Fibroblast of skin of left biceps (primary cell): ENCODE measurements around the gene ASTN2.

ENCODE experiments used
- DNase-seq, 2 experiments: peaks; one replicate each; pipeline ENCODE4 v3.0.0-alpha.2; 2013; ENCODE audit warnings: low read depth in 2 of 2

Gene ASTN2

DNA sequence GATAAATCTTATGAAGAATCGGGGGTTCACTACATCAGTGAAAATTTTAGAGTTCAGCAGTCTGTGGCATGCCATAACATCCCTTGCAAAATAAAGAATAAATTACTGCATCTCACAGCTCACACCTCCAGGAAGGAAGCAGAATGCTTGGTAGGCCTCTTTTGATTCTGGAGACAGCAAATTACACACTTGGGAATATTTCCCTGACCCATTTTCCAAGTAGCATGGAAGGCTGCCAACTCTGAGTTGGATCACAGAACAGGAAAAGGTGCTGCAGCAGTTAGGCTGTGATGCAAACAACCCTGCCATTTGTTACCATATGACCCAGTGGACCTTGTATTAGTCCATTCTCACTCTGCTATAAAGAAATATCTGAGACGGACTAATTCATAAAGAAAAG, 293.5 kb downstream of the ASTN2 start:
- DNase-seq, result no peak

DNA sequence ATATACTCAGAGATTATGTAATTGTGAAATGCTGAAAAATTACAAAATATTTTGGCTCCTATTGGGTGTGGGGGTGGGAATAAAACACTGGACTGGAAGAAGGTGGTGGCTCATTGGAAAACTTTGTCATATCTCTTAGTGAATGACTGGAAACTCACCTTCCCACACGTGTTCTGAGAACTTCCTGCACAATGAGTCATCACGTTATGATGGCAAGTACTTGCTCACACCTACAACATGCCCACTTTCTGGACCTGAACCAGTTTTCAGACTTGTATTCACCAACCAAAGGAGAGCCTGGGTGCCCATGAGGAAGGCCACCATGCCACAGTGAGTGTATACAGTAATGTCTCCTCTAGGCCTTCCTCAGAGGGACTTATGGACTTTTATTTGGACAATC, 294.8 kb downstream of the ASTN2 start:
- DNase-seq, result no peak

DNA sequence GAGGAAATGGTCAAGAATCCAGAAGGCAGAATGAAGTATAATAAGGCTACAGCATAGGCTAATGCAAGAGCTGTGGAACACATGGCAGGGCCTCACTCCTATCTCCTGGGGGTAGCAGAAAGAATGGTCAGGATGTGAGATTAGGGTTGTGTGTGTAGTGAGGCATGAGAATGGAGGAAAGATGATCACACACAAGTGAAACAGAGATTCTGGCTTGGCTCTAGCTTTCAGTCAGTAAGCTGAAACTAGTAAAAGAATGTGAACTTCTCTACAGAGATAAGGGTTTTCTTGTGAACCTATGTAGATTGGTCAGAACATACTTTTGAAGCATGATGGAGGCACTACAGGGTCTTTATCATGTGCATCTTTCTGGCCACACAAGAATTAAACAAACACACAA, 298.8 kb downstream of the ASTN2 start:
- DNase-seq, result no peak

DNA sequence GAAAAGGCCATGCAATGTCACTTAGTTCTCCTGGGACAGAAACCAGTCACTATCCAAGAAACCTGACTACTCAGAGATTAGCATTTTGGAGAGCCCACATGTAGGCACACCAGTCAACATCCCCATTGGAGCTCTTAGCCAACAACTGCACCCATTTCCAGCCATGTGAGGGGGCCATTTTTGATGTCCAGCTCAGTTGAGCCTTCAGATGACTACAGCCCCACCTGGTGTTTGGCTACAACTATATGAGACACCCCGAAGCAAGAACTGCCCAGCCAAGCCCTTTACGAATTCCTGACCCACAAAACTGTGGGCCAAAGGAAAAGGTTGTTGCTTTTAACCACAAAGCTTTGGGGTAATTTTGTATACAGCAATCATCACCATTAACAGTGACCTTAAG, 300.1 kb downstream of the ASTN2 start:
- no peak for DNase-seq

DNA sequence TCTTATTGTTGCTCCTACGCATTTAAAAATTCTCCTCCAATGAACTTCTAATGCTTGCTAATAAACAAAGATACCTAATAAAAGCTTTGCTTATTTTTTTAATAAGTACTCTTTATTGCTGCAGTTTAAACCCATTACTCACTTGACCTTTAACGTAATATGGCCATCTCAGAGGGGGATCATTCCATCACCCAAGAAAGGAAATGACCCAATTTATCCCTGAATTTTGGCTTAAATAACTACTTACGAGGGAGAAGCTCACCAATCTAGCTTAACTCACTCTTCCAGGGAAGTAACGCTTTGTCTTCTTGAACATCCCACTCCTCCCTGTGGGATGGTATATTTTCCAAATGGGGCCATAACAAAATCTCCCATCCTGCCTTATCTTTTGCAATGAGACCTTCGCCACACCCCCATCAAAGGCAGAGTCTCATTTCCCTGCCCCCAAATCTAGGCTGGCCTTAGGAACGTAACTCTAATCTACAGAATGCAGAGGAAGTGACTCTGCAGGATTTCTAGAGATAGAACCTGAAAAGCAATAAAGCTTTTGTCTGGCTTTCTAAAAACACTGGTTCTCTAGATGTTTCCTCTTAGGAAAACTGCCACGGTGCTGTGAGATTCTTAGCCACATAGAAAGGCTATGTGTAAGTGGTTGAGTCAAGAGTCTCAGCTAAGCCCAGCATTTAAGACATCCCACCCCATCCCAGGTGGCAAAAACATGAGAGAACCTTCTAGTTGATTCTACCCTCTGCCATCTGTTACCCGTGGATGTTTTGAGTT, 310.0 kb downstream of the ASTN2 start:
- no peak for DNase-seq

DNA sequence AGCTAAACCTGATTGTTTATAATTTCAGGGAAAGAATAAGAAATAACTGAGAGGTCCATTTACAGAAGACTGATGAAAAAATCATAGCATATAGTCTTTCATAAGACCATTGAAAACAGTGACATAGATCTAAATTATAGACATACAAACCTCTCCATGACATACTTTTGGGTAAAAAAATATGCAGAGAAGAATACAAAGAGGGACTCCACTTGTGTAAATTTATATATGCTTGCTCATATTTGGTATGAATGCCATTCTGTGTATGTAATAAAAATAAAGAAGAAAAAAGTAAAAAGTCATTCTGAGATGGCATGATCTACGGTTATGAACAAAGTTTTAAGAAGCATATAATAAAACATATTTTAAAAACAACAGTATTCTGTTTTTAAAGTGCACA, 310.7 kb downstream of the ASTN2 start:
- no peak for DNase-seq

DNA sequence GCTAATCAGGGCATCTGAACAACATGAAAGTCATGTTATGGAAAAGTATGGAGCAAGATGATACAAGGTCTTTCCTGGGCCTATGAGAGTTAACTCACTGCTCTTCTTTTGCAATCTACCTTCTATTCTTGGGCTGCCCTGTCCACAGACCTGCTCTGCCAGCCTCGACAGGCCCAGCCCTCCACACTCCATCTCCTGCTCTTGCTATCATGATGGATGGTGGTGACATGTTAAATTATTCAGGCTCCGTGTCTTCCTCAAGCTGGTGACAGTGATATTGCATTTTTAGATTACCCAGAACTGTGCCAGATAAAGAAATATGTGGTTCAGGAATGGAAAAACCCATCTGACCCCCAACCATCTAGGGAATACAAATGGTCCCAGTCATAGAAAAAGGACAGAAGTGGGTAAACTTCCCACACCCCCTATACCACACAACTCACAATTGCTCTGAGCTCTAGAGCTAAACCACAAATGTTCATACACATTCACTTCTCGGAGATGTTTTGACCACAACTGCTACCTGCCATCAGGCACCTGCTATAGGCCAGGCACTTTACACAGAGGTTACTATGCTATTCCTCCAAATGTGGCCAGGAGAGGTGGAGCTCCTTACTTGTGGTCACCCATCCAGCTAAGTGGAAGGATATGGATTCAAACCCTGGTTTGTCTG, 311.3 kb downstream of the ASTN2 start:
- DNase-seq, result no peak

DNA sequence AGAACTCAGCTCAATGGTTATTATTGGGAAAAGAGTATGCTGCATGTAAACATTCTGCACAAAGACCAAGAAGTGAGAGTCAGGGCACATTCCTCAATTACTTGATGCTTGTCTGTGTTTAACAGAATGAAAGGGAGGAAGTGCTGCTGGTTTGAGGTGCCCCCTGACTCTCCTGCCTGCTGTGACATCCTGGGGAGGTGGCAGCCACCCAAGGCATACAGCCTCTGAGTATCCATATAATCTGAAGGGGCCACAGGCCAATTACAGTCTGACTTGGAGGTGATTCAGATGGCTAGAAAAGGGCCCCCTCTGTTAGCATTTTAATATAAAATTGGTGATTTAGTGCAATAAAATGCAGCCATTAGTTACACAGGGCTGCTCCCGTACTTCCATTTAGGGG, 313.8 kb downstream of the ASTN2 start:
- no peak for DNase-seq

DNA sequence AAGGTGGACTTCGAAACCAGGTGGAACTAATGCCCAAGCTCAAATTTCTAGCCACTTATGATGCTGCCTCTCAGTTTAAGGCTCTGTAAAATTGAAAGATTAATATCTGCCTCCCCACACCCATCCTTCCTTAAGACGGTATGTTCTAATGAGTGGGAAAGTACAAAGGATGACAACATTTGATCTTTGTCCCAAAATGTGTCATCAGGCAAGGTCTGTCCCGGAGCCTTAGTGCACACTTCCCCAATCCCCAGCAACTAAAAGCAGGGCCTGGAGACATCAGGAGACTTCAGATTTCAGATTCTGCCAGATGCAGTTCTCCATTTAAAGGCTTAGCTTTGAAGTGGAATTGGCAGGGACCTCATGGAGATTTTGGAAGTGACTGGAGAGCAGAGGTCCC, 316.5 kb downstream of the ASTN2 start:
- no peak for DNase-seq

DNA sequence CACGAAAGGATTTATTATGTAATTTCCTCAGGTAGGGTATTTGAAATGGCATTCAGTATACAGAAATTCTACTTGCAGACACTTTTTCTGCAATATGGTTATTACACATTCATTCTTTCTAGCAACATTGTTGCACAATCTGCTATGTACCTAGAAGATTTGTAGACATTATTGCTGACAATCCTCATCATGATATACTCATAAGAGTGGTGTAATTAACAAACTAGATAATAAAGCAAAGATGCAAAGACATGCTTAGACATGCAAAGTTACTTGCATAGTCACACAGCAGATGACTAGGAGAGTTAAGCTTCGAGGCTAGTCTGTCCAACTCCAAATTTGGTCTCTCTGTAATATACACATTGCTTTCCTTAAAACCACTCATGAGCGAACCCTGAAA, 317.1 kb downstream of the ASTN2 start:
- no peak for DNase-seq

DNA sequence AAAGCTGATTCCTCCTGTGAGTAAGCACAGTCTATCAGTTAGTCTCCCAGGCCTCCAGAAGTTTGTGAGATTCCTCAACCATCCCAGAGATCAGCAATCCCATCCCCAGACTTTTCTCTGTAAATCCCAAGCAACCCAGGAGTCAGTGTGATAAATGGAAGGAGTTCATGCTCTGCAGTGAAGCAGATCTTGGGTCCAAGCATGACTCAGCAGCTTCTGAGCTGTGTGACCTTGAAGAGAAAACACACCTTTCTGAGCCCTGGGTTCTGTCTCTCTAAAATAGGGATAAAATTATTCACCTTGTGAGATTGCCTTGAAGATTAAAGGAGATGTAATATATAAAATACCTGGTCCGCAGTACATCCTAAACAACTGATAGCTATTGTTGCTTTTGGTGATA, 318.7 kb downstream of the ASTN2 start:
- DNase-seq, result no peak

DNA sequence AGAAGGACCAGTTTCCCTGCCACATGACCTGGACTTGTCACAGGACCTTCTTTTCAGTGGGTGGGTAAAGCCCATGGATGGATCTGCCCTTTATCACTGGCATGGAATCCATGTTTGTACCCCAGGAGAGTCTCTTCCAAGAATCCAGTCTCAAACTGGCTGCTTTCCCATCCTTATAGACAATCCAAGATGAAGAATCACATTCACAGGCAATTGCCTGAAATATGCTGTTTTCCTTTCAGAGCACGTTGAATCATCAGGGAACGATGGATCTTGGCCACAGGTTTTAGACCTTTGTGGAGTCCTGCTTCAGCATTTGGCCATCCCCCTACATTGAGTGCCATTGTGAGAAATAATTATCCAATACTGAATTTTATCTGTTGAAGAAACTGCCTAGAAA, 319.8 kb downstream of the ASTN2 start:
- DNase-seq, result peak; percentile 24 to 33

DNA sequence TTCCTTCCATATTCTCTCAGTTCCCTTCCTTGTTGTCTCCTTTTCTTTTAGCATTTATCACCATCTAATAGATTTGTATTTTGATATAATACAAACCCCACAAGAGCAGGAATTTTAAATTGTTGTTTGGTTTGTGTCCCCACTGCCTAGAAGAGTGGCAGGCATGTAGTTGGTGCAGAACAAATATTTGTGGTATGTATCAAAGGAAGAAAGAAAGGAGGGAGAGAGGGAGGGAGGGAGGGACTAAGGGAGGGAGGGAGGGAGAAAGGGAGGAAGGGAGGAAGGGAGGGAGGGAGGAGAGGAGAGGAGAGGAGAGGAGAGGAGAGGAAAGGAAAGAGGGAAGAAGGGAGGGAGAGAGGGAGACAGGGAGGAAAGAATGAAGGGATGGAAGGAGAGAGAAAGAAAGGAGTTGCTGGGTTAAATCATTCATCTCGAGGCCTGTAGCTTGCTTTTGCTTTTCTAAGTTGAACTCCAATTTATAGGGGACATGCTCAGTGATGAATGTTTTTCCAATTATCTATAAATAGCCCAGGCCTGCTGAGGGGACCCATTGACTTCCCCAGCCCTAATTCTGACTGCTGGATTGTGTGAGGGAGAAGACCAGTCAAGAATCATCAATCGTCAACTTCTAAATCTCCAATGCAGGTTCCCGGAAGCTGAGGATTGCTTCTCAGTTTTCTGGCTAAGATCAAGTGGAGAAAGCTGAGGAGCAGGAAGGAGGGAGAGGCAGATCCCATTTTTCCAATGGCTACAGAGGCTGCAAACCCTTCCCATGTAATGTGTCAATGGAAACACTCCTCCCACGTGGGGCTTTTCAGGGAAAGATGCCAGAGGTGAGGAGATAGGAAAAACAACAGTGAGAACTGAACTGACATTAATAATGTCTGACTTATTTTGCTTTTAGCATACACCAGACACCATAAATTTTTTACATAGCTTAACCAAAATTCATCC, 320.7 kb downstream of the ASTN2 start:
- peak; percentile 73 to 75 for DNase-seq

DNA sequence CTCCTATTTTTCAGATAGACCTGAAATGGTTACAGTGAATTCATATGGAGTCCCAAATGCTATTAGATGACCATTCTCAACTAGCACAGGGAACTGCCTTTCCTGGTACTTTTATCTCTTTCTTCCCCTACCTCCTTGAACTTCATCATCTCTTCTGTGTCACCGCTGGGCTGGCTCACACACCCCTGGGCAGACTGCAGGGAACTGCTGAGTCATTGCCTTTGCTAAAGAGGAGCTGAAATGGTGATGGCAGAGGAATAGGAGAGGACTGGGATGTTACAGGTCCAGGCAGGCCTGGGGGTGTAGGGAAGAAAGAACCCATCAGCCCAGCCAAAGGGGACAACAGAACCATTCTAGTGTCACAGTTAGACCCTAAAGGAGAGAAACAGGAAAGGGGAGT, 322.3 kb downstream of the ASTN2 start:
- no peak for DNase-seq

DNA sequence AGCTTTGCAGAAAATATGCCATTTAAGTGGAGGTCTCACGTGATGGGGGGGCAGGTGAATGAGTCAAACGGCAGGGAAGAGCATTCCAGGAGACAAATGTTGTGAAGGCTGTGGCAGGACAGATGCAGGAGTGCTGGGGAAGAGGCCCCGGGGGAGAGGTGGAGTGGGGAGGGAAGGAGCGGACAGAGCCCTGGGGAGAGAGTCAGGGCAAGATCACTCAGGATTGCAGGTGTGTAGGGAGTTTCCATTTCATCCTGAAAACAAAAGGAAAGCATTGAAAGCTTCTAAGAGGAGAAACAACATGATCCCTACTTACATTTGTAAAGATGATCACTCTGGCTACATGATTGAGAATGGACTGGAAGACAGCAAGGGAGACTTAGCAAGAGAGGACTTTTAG, 323.3 kb downstream of the ASTN2 start:
- DNase-seq, result no peak

DNA sequence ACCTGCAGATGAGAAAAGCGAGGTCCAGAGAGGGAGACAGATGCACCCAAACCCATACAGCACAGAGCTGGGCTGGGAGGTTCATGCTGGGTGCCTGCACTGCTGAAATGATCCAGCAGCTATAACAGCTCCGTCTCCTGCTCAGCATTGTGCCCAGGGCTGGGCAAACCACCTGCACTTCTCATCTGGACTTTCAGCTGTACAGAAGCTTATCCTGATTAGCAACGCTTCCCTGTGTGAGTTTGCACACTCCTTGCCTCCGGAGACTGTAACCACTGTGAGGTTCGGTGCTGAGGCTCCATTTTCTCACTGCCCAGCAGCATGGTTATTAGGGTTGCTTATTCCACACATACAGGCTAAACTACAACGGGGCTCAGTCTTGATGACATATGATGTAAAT, 326.1 kb downstream of the ASTN2 start:
- no peak for DNase-seq

DNA sequence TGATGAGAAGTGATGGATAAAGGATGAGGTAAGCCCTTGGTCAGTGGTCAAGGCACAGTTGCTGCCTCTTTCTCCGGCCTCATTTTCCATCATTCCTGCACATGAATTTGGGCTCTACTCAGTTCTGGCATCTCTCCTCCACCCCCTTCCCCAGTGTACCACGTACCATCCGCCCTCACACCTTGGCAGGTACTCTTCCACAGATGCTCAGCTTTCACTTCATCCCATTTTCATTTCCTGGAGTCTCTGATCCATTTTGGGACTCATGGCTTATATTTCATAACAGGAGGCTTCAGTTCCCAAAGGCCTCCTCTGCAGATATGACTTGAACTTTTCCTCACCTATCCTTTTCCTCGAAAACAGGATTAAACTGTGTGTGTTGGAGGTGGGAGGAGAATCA, 326.7 kb downstream of the ASTN2 start:
- DNase-seq, result no peak

DNA sequence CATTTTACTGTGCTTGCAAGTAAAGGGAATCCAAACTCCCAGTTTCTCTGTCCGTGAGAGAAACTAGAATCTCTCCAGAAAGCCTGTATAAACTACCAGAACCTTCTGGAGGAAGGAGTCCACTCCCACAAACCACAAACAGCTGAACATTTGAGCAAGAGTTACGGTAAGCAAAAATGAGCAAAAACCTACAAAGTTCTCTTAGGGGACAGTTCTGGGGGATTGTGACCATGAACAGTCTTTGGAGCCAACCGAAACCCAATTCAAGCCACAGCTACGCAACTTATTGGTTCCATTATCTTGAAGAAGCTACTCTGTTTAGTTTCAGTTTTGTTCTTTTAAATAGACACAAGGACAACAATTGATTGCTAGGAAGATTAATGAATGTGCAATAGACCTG, 330.6 kb downstream of the ASTN2 start:
- DNase-seq, result no peak

DNA sequence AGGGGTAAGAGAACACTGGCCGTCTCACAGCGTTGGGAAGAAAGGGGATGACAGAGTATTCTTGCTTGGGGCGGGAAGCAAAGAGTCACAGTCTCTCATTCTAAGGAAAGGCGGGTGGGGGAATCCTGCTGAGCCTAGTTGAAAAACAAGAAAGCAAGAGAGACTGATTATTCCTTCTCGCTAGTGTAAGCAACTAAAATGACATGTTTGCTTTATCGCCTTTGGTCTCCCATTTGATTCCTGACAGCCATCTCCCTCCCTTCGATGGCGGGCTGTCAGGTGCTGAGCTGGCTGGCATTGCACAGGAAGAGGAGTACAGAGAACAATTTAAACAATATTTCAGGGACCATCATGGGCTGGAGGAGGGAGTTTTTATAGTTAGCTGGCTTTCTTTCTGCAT, 331.3 kb downstream of the ASTN2 start:
- DNase-seq, result no peak

DNA sequence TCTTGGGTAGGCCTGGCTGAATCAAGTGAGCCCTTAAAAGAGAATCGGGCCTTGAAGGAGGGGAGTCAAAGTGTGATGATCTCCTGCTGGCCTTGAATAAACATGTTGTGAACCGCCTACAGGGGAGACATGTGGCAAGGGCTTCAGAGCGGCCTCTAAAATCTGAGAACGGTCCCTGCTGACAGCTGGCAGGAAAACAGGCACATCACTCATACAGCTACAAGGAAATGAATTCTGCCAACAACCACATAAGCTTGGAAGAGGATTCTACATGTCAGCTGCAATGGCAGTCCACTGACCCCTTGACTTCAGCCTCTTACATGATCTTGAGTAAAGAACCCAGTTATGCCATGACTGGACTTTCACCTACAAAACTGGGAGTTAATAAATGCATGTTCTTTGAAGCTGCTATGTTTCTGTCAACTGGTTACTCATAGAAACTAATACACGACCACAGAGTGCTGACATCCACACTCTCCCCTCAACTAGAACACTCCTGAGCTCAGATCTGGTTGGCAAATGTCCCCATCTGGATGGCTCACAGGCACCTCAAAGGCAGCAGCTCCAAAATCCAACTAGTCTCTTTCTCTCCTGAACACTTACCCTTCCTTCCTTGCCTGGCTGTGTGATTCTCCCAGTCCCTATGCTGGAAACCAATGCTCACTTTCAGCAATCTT, 333.1 kb downstream of the ASTN2 start:
- no peak for DNase-seq

DNA sequence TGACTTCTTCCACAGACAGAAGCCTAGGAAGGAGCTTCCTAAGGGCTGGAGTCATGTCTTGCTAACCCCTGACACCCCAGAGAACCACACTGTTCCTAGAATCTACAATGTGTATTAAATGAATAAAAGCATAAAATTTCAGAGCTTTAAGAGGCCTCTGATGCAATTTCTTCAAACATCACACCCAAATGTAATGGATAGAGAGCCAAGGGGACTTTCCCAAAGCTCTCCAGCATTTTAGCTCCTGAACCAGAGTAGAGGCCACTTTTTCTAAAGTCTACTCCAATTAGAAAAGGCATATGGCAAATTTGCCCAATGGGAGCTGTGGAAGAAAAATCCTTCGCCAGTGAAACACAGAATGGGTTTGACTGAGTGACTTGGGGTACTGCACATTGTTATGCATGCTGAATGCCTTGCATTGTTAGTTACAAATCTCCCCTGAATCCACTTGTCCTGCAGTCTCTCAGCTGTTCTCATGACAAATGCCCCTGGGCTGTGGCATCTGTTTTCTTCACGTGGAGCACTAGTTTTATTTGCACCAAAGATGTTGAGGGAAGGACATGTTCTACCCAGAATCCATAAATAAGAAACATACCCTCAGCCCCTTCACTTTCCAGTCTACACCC, 334.0 kb downstream of the ASTN2 start:
- DNase-seq, result no peak
